ENCODE measurements around the gene DOCK1. TPM values are rescaled to one million over a fixed set of nuclear protein-coding genes. Genes with fewer than 3 reads are reported as not detected.

Gene DOCK1
- total and polyA plus RNA-seq, 8 donors: 46.4 to 77.7 (median 71.3) TPM

DNA sequence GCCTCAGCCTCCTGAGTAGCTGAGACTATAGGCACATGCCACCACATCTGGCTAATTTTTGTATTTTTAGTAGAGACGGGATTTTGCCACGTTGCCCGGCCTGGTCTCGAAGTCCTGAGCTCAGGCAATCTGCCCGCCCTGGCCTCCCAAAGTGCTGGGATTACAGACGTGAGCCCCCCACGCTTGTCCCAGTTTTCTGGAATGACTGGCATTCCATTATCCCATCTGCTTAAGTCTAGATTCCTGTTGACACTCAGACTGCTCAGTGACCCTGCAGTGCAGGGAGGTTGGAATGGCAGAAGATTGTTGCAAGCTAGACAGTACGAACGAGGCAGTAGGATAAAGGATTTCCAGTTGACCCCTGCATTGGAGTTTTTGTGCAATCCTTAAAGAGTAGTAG lies 508.8 kb downstream of the DOCK1 start:
- Histone ChIP-seq H3K27ac (no peak overlapping the region), H3K4me3 (no peak overlapping the region), H3K9me3 (no peaks in the 10 kb centered on the region), H3K36me3 (peaks cover 0 to 31% of the 10 kb centered on the region in 2 donors), H3K4me1 (no peaks in the 10 kb centered on the region), H3K27me3 (no peaks in the 10 kb centered on the region)
- ATAC-seq (no peak), DNase-seq (no peak)
- intact Hi-C loops (cut with DNase I): no loop called here
- TF ChIP-seq, protein P1, sequence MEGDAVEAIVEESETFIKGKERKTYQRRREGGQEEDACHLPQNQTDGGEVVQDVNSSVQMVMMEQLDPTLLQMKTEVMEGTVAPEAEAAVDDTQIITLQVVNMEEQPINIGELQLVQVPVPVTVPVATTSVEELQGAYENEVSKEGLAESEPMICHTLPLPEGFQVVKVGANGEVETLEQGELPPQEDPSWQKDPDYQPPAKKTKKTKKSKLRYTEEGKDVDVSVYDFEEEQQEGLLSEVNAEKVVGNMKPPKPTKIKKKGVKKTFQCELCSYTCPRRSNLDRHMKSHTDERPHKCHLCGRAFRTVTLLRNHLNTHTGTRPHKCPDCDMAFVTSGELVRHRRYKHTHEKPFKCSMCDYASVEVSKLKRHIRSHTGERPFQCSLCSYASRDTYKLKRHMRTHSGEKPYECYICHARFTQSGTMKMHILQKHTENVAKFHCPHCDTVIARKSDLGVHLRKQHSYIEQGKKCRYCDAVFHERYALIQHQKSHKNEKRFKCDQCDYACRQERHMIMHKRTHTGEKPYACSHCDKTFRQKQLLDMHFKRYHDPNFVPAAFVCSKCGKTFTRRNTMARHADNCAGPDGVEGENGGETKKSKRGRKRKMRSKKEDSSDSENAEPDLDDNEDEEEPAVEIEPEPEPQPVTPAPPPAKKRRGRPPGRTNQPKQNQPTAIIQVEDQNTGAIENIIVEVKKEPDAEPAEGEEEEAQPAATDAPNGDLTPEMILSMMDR (IDR thresholded peaks at IDR 0.05): no peak

DNA sequence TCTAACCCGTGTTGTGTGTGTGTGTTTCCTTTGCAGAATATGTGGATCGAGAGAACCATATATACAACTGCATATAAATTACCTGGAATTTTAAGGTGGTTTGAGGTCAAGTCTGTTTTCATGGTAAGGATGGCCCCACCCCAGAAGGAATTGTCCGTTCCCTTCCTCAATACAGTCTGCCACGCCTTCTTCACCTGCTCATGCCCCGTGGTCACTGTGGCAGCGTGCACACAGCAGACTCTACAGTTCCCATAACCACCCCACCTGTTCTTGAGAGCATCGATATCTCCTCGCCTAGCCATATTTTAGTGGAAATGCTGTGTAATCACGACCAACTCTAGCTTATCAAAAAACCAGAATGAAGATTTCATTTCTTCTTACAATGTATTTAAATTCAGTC lies 509.9 kb downstream of the DOCK1 start:
- H3K27ac ChIP-seq: no peak overlapping the region
- no peak for DNase-seq
- no peak overlapping the region for H3K4me3 ChIP-seq
- no peak for ATAC-seq
- H3K36me3 ChIP-seq: peaks cover 0 to 41% of the 10 kb centered on the region in 2 donors
- TF ChIP-seq, protein P1 (IDR thresholded peaks at IDR 0.05): no peak
- intact Hi-C loops (cut with DNase I): no loop called here
- H3K9me3 ChIP-seq: no peaks in the 10 kb centered on the region
- no peaks in the 10 kb centered on the region for H3K27me3 ChIP-seq
- H3K4me1 ChIP-seq: no peaks in the 10 kb centered on the region

DNA sequence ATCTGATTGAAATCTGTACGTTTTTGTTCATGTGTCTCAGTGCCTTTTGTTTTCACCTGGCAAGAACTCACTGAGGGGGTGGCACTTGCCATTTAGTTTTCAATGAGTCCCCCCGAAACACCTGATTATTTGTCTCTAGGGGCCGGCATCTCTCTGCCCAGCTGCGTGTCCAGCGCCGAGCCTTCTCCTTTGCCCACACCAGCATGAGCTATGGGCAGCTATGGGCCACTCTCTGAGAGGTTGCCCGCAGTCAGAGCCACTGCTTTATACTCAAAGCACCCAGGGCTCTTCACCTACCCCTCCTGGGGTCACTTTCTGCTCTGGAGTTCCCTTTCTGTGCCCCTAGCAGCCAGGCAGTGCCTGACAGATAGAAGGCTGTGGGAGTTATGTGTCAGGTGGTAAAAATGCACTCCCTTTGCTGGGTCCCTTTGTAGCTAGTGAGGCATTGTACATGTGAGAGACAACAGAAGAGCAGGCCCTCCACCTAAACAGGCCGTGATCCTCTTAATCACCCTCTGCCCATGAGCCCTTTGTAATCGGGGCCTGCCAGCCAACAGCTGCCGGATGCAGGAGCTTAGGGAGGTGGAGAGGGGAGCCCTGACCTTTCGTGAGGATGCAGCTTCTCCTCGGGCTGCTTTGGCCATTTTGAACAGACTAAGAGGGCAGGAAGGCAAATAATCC lies 510.8 kb downstream of the DOCK1 start:
- H3K4me3 ChIP-seq: no peak overlapping the region
- peaks cover 0 to 36% of the 10 kb centered on the region in 2 donors for H3K36me3 ChIP-seq
- H3K27ac ChIP-seq: no peak overlapping the region
- intact Hi-C loops (cut with DNase I): no loop called here
- TF ChIP-seq, protein P1 (IDR thresholded peaks at IDR 0.05): no peak
- no peak for DNase-seq
- ATAC-seq: no peak
- no peaks in the 10 kb centered on the region for H3K9me3 ChIP-seq
- no peaks in the 10 kb centered on the region for H3K27me3 ChIP-seq
- no peaks in the 10 kb centered on the region for H3K4me1 ChIP-seq

DNA sequence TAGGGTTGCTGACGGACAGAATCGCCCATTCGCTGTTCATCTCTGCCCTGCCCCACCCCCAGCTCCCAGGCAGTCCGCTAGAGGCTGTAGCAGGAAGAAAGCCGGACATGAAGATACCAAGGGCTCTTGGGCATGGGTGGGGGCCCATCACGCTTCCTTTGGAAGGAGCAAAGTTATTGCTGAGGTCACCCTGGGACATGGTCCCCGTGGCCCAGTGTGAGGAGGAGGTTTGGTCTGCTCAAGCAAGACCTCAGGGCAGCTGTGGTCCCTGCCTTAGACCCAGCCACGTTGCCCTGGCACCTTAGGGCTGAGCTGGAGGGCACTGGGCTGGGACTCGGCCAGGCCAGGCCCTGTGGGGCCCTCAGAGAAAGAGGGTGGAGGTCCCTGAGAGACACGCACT lies 511.8 kb downstream of the DOCK1 start:
- intact Hi-C loops (cut with DNase I): no loop called here
- H3K36me3 ChIP-seq: peaks cover 0 to 26% of the 10 kb centered on the region in 2 donors
- TF ChIP-seq, protein P1 (IDR thresholded peaks at IDR 0.05): no peak
- no peak for DNase-seq
- H3K9me3 ChIP-seq: no peaks in the 10 kb centered on the region
- H3K4me3 ChIP-seq: no peak overlapping the region
- no peaks in the 10 kb centered on the region for H3K4me1 ChIP-seq
- H3K27ac ChIP-seq: no peak overlapping the region
- no peak for ATAC-seq
- no peaks in the 10 kb centered on the region for H3K27me3 ChIP-seq

DNA sequence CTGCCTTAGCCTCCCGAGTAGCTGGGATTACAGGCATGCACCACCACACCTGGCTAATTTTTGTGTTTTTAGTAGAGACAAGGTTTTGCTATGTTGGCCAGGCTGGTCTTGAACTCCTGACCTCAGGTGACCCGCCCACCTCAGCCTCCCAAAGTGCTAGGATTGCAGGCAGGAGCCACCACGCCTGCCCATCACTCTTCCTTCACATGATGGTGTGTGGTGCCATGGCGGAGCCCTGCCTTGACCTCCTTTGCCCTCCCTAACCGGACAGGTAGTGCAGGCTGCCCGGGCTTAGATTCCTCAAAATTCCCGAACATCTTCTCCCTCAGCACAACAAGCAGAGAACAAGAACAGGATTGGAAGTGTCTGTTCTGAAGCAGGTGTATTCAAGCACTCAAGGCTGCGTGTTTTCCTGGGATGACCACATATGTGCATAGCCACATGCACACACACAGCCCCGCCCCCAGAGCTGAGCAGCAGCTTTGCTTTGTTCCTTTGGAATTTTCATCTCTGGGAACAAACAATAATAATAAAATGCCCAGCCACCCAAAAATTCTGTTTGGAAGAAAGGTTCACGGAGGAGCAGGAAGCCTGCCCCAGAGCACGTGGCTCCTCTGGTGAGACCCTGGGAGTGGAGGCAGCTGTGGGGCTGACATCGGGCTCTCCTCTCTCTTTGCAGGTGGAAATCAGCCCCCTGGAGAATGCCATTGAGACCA lies 512.6 kb downstream of the DOCK1 start:
- Histone ChIP-seq H3K4me3 (no peak overlapping the region), H3K36me3 (peaks cover 0 to 24% of the 10 kb centered on the region in 2 donors), H3K27ac (no peak overlapping the region), H3K9me3 (no peaks in the 10 kb centered on the region), H3K4me1 (no peaks in the 10 kb centered on the region), H3K27me3 (no peaks in the 10 kb centered on the region)
- intact Hi-C loops (cut with DNase I): no loop called here
- no peak for DNase-seq
- TF ChIP-seq, protein P1 (IDR thresholded peaks at IDR 0.05): no peak
- ATAC-seq: no peak
